ENCODE data around the gene YIF1B. TPM values are rescaled to one million over a fixed set of nuclear protein-coding genes. Genes with fewer than 3 reads are reported as not detected.

YIF1B gene
- total and polyA plus RNA-seq, 7 experiments from 2014 or later, result 26.1 to 84.7 (median 38.2) TPM

DNA sequence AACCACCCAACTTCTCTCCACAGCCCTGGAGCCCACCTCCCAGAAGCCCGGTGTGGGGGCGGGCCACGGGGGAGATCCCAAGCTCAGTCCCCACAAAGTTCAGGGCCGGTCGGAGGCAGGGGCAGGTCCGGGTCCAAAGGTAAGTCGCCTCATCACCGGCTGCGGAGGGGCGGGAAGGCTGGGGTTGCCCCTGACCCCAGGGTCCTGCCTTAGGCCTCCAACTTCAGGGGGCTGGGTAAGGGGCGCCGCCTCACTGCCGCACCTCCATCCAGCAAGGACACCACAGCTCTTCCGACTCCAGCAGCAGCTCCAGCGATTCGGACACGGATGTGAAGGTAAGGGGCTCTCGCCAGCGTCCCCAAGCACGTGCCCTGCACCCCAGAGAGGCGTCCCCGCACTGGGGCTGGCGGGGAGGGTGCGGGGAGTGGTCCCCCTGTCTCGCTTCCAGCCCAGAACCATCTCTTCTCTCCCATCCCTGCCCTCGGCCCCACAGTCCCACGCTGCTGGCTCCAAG is 11.3 kb downstream of the YIF1B start:
- Mint-ChIP-seq H3K27ac (no peak overlapping the region), H3K36me3 (peaks cover 0 to 7% (median 0%) of the 10 kb centered on the region in 5 donors), H3K4me3 (no peak overlapping the region), H3K27me3 (no peaks in the 10 kb centered on the region), H3K4me1 (peaks cover 0 to 8% (median 0%) of the 10 kb centered on the region in 7 donors), H3K9me3 (peaks cover 0 to 2% (median 0%) of the 10 kb centered on the region in 11 donors)
- Histone ChIP-seq H3K4me1 (ENCODE audit: control insufficient read depth in 2 of 2, insufficient read depth in 2 of 2, low read length in 2 of 2) (no peaks in the 10 kb centered on the region), H3K4me3 (ENCODE audit: low read length) (no peak overlapping the region), H3K27ac (ENCODE audit: low read depth, low read length) (no peak overlapping the region), H3K9me3 (ENCODE audit: control insufficient read depth in 2 of 3, low read length in 3 of 3) (no peaks in the 10 kb centered on the region), H3K27me3 (ENCODE audit: control insufficient read depth in 2 of 2, insufficient read depth in 2 of 2, low read length in 2 of 2) (no peaks in the 10 kb centered on the region), H3K36me3 (ENCODE audit: control insufficient read depth in 2 of 3, insufficient read depth in 3 of 3, low read length in 3 of 3) (peaks cover 0 to 33% (median 0%) of the 10 kb centered on the region in 3 experiments)
- ChIA-PET CTCF (interaction anchor here (1.0 kb wide), 1 partner anchor 60 kb away, joined by 3 read pairs; no protein-coding TSS in a partner anchor), POLR2A (no interaction called here)
- ATAC-seq (no peak), DNase-seq (no peak)
- intact Hi-C loops (cut with micrococcal nuclease), result no loop called here

DNA sequence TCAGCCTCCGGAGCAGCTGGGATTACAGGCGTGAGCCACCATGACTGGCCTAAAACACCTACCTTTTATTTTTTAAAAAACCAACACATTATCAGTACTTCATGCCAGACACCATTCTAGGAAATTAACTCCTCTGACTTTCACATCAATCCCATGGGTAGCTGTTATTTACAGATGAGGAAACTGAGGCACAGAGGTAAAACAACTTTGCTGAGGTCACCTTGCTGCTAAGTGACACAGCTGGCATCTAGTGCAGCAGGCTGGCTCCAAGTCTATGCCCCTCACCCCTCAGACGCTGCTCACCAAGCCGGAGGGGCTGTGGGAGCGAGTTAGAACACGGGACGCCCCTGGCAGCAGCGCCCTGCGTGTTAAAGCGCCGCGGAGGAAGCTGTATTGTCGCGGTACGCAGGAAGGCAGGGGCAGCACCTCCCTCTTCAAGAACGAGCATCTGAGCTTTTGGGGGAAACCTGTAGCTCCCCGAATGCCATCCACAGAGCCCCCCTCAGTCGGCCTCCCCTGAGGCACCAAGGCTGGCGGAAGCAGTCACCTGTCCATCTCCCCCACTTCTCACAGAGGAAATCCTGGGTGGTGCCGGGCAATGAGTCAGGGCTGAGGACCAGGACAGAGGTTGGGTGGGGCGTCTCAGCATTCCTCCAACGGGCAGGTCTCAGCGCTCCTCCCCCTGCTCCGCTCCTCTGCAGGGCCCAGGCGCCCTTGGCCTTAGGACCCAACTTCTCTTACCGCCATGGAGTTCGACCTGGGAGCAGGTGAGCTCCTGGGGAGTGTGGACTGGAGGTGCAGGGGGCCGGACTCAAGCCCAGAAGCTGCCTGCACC is 12.0 kb downstream of the YIF1B start, which contains the start of gene C19orf33:
TSS of gene C19orf33 (plus strand) at position 735 of the 835 bp plus-strand sequence. CDS start at position 746, 11 bp downstream.
- no peaks in the 10 kb centered on the region for H3K9me3 ChIP-seq (ENCODE audit: control insufficient read depth in 2 of 3, low read length in 3 of 3)
- POLR2A ChIA-PET, result no interaction called here
- Mint-ChIP-seq H3K4me1 (peaks cover 0 to 7% (median 0%) of the 10 kb centered on the region in 7 donors), H3K27ac (no peak within 1 kb of the TSS), H3K9me3 (peaks cover 0 to 2% (median 0%) of the 10 kb centered on the region in 11 donors), H3K27me3 (no peaks in the 10 kb centered on the region), H3K36me3 (peaks cover 0 to 7% (median 0%) of the 10 kb centered on the region in 5 donors), H3K4me3 (no peak within 1 kb of the TSS)
- peaks cover 0 to 26% (median 0%) of the 10 kb centered on the region in 3 experiments for H3K36me3 ChIP-seq (ENCODE audit: control insufficient read depth in 2 of 3, insufficient read depth in 3 of 3, low read length in 3 of 3)
- H3K27me3 ChIP-seq (ENCODE audit: control insufficient read depth in 2 of 2, insufficient read depth in 2 of 2, low read length in 2 of 2), result no peaks in the 10 kb centered on the region
- no peak within 1 kb of the TSS for H3K4me3 ChIP-seq (ENCODE audit: low read length)
- intact Hi-C loops (cut with micrococcal nuclease), result no loop called here
- DNase-seq (no peak), ATAC-seq (no peak)
- CTCF ChIA-PET, result interaction anchor here (0.7 to 1.0 kb wide), 2 partner anchors 38 to 60 kb away, joined by 3 read pairs; no protein-coding TSS in a partner anchor
- no peak within 1 kb of the TSS for H3K27ac ChIP-seq (ENCODE audit: low read depth, low read length)
- no peaks in the 10 kb centered on the region for H3K4me1 ChIP-seq (ENCODE audit: control insufficient read depth in 2 of 2, insufficient read depth in 2 of 2, low read length in 2 of 2)

DNA sequence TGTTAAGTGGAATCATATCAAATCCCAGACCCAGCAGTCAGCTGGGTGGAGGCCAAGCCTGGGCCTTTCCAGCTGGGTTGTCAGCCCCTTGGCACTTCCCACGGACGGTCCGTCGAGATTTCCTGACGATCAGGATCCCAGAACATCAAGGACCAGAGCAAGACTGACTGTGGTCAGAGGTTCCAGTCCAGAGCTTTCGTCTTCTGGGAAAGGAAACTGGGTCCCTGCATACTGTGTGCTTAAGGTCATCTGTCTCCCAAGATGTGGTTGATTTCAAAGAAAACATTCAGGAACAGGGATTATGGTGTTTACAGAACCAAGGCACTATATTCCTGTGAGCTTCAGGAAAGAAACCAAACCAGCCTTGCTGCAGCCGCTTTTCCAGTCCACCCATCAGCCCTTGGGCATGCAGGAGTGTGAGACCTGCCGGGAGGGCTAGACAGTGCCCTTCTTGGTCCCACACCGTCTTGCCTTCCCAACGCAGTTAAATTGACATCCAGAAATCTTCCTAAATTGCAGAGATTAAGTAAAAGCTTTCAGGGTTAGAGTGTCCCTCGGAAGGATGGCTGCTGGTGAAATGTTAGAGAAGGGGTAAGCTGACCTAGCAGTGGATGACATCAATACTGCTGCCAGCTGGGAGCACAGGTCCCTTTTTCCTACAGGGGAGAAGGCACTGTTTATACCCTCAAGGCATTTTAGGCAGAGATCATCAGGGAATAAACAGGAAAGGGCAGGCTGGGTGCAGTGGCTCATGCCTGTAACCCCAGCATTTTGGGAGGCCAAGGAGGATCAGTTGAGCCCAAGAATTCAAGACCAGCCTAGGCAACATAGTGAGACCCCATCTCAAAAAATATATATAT is 16.7 kb downstream of the YIF1B start:
- no peak overlapping the region for H3K27ac Mint-ChIP-seq
- no peaks in the 10 kb centered on the region for H3K9me3 ChIP-seq (ENCODE audit: control insufficient read depth in 2 of 3, low read length in 3 of 3)
- H3K27me3 Mint-ChIP-seq, result no peaks in the 10 kb centered on the region
- H3K4me3 ChIP-seq (ENCODE audit: low read length), result no peak overlapping the region
- peaks cover 0 to 5% (median 0%) of the 10 kb centered on the region in 5 donors for H3K36me3 Mint-ChIP-seq
- peaks cover 0 to 2% (median 0%) of the 10 kb centered on the region in 11 donors for H3K9me3 Mint-ChIP-seq
- H3K4me1 Mint-ChIP-seq, result no peaks in the 10 kb centered on the region
- no peak overlapping the region for H3K27ac ChIP-seq (ENCODE audit: low read depth, low read length)
- H3K4me1 ChIP-seq (ENCODE audit: control insufficient read depth in 2 of 2, insufficient read depth in 2 of 2, low read length in 2 of 2), result no peaks in the 10 kb centered on the region
- CTCF ChIA-PET, result no interaction called here
- POLR2A ChIA-PET, result no interaction called here
- H3K27me3 ChIP-seq (ENCODE audit: control insufficient read depth in 2 of 2, insufficient read depth in 2 of 2, low read length in 2 of 2), result no peaks in the 10 kb centered on the region
- ATAC-seq, result no peak
- intact Hi-C loops (cut with micrococcal nuclease), result no loop called here
- H3K4me3 Mint-ChIP-seq, result no peak overlapping the region
- DNase-seq, result no peak
- H3K36me3 ChIP-seq (ENCODE audit: control insufficient read depth in 2 of 3, insufficient read depth in 3 of 3, low read length in 3 of 3), result no peaks in the 10 kb centered on the region

DNA sequence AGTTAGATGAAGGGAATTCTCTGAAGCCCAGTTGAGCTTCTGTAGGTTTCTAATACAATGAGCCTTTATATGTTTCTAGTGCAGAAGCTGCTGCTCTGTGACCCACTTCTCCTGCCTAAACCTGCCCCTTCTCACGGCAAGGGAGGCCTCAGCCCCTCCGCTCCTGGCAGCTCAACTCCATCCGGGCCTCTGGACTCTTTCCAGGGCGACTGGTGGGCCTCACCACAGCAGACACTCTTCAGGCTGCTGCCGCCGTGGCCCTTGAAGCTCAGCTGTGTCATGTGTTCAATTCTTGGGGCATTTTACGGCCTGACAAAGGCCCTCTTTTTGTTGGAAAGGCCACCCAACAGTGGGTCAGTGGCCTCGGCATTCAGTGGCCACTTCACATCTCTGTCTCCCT is 21.7 kb downstream of the YIF1B start:
- ATAC-seq (no peak), DNase-seq (no peak)
- Mint-ChIP-seq H3K27ac (peak overlapping the region in 1 of 9 donors; percentile 49), H3K27me3 (no peaks in the 10 kb centered on the region), H3K36me3 (peaks cover 0 to 18% (median 3%) of the 10 kb centered on the region in 5 donors), H3K4me3 (no peak overlapping the region), H3K4me1 (no peaks in the 10 kb centered on the region), H3K9me3 (no peaks in the 10 kb centered on the region)
- Histone ChIP-seq H3K4me3 (ENCODE audit: low read length) (no peak overlapping the region), H3K9me3 (ENCODE audit: control insufficient read depth in 2 of 3, low read length in 3 of 3) (no peaks in the 10 kb centered on the region), H3K27ac (ENCODE audit: low read depth, low read length) (no peak overlapping the region), H3K36me3 (ENCODE audit: control insufficient read depth in 2 of 3, insufficient read depth in 3 of 3, low read length in 3 of 3) (peaks cover 0 to 33% (median 7%) of the 10 kb centered on the region in 3 experiments), H3K27me3 (ENCODE audit: control insufficient read depth in 2 of 2, insufficient read depth in 2 of 2, low read length in 2 of 2) (no peaks in the 10 kb centered on the region), H3K4me1 (ENCODE audit: control insufficient read depth in 2 of 2, insufficient read depth in 2 of 2, low read length in 2 of 2) (no peaks in the 10 kb centered on the region)
- POLR2A ChIA-PET, result no interaction called here
- intact Hi-C loops (cut with micrococcal nuclease), result no loop called here
- CTCF ChIA-PET, result no interaction called here

DNA sequence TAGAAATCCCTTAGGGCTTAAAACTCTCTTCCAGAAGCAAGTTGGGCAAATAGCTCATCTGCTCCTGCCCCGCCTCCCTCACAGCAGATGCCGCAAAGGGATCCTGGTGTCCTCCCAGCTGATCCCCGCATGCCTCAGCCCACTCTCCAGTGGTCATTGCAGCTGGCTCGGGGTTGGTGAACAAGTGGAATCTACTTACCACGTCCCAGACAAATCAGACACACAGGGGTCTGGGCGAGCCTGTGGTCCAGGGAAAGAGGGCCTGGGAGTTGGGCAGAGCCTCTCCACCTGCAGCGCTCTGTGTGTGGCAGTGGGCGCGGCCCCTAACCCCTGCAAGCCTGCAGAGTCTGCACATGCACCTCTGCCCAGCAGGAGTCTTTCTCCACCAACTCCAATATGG is 22.5 kb downstream of the YIF1B start:
- Mint-ChIP-seq H3K4me3 (no peak overlapping the region), H3K36me3 (peaks cover 0 to 23% (median 3%) of the 10 kb centered on the region in 5 donors), H3K27me3 (no peaks in the 10 kb centered on the region), H3K9me3 (no peaks in the 10 kb centered on the region), H3K4me1 (no peaks in the 10 kb centered on the region), H3K27ac (no peak overlapping the region)
- no peak for DNase-seq
- Histone ChIP-seq H3K36me3 (ENCODE audit: control insufficient read depth in 2 of 3, insufficient read depth in 3 of 3, low read length in 3 of 3) (peaks cover 0 to 41% (median 11%) of the 10 kb centered on the region in 3 experiments), H3K4me3 (ENCODE audit: low read length) (no peak overlapping the region), H3K27me3 (ENCODE audit: control insufficient read depth in 2 of 2, insufficient read depth in 2 of 2, low read length in 2 of 2) (no peaks in the 10 kb centered on the region), H3K27ac (ENCODE audit: low read depth, low read length) (no peak overlapping the region), H3K4me1 (ENCODE audit: control insufficient read depth in 2 of 2, insufficient read depth in 2 of 2, low read length in 2 of 2) (no peaks in the 10 kb centered on the region), H3K9me3 (ENCODE audit: control insufficient read depth in 2 of 3, low read length in 3 of 3) (no peaks in the 10 kb centered on the region)
- ChIA-PET CTCF (no interaction called here), POLR2A (no interaction called here)
- intact Hi-C loops (cut with micrococcal nuclease), result no loop called here
- no peak for ATAC-seq

DNA sequence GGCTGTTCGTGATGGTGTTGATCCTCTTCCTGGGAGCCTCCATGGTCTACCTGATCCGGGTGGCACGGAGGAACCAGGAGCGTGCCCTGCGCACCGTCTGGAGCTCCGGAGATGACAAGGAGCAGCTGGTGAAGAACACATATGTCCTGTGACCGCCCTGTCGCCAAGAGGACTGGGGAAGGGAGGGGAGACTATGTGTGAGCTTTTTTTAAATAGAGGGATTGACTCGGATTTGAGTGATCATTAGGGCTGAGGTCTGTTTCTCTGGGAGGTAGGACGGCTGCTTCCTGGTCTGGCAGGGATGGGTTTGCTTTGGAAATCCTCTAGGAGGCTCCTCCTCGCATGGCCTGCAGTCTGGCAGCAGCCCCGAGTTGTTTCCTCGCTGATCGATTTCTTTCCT is 23.9 kb downstream of the YIF1B start:
- Histone ChIP-seq H3K36me3 (ENCODE audit: control insufficient read depth in 2 of 3, insufficient read depth in 3 of 3, low read length in 3 of 3) (peaks cover 0 to 51% (median 11%) of the 10 kb centered on the region in 3 experiments), H3K27me3 (ENCODE audit: control insufficient read depth in 2 of 2, insufficient read depth in 2 of 2, low read length in 2 of 2) (no peaks in the 10 kb centered on the region), H3K4me1 (ENCODE audit: control insufficient read depth in 2 of 2, insufficient read depth in 2 of 2, low read length in 2 of 2) (no peaks in the 10 kb centered on the region), H3K4me3 (ENCODE audit: low read length) (no peak overlapping the region), H3K9me3 (ENCODE audit: control insufficient read depth in 2 of 3, low read length in 3 of 3) (no peaks in the 10 kb centered on the region), H3K27ac (ENCODE audit: low read depth, low read length) (no peak overlapping the region)
- CTCF ChIA-PET, result no interaction called here
- Mint-ChIP-seq H3K4me3 (no peak overlapping the region), H3K4me1 (no peaks in the 10 kb centered on the region), H3K36me3 (peaks cover 0 to 26% (median 4%) of the 10 kb centered on the region in 5 donors), H3K27ac (no peak overlapping the region), H3K9me3 (no peaks in the 10 kb centered on the region), H3K27me3 (no peaks in the 10 kb centered on the region)
- no peak for DNase-seq
- POLR2A ChIA-PET, result no interaction called here
- intact Hi-C loops (cut with micrococcal nuclease), result no loop called here
- ATAC-seq, result no peak
